HG02588 (cell line): Measurements from ENCODE around the gene ZBTB20.
A peak's percentile ranks its signal among the peaks of the same experiment; 100 is the strongest.

Experiments used
- ATAC-seq: cut with Tn5 transposase; IDR thresholded peaks from one replicate; pipeline ENCODE4 v1.9.1; 2021; ENCODE audit warnings: mild to moderate bottlenecking, moderate library complexity; ENCODE audit not compliant: unreplicated experiment

ZBTB20 gene

GRCh38 chr3:114933407-114933806, 213.7 kb downstream of the ZBTB20 start:
- no peak for ATAC-seq

- no peak for ATAC-seq
Measured at GRCh38 chr3:114929971-114930732, 216.9 kb downstream of the ZBTB20 start.

- no peak for ATAC-seq
Measured at GRCh38 chr3:114928989-114929640, 218.0 kb downstream of the ZBTB20 start.

GRCh38 chr3:114904633-114905032, 242.5 kb downstream of the ZBTB20 start:
- ATAC-seq: no peak

GRCh38 chr3:114903213-114903612, 243.9 kb downstream of the ZBTB20 start:
- ATAC-seq: no peak

GRCh38 chr3:114902691-114903101, 244.4 kb downstream of the ZBTB20 start:
- no peak for ATAC-seq

- ATAC-seq: no peak
Measured at GRCh38 chr3:114900908-114901307, 246.2 kb downstream of the ZBTB20 start.

- no peak for ATAC-seq
Measured at GRCh38 chr3:114899186-114899931, 247.7 kb downstream of the ZBTB20 start.

GRCh38 chr3:114896978-114897377, 250.1 kb downstream of the ZBTB20 start:
- ATAC-seq: no peak

GRCh38 chr3:114893361-114893760, 253.7 kb downstream of the ZBTB20 start:
- ATAC-seq: no peak

GRCh38 chr3:114892880-114893279, 254.2 kb downstream of the ZBTB20 start:
- no peak for ATAC-seq

- no peak for ATAC-seq
Measured at GRCh38 chr3:114892131-114892879, 254.8 kb downstream of the ZBTB20 start.

- ATAC-seq: no peak
Measured at GRCh38 chr3:114887806-114888205, 259.3 kb downstream of the ZBTB20 start.

- ATAC-seq: no peak
Measured at GRCh38 chr3:114886905-114887304, 260.2 kb downstream of the ZBTB20 start.

- ATAC-seq: no peak
Measured at GRCh38 chr3:114884213-114884923, 262.7 kb downstream of the ZBTB20 start.

GRCh38 chr3:114880078-114880477, 267.0 kb downstream of the ZBTB20 start:
- ATAC-seq: no peak

- ATAC-seq: peak; percentile 79
Measured at GRCh38 chr3:114879059-114880031, 267.7 kb downstream of the ZBTB20 start.

- no peak for ATAC-seq
Measured at GRCh38 chr3:114878114-114878839, 268.8 kb downstream of the ZBTB20 start.
